Measurements from ENCODE around the gene LEPROT.

LEPROT gene

GRCh38 chr1:65470766-65471165 lies 50.3 kb downstream of the LEPROT start:
- no peaks in the 10 kb centered on the region for H3K9me3 ChIP-seq
- no peak overlapping the region for H3K4me3 ChIP-seq
- H3K27me3 ChIP-seq: no peaks in the 10 kb centered on the region
- no peak for DNase-seq
- H3K4me1 ChIP-seq: peaks cover 0 to 3% (median 0%) of the 10 kb centered on the region in 4 donors
- intact Hi-C loops (cut with DNase I; ENCODE audit: low total_unique reads): no loop called here
- H3K36me3 ChIP-seq: no peaks in the 10 kb centered on the region
- no peak overlapping the region for H3K27ac ChIP-seq
- no peak for TF ChIP-seq CTCF (IDR thresholded peaks at IDR 0.05)

DNA sequence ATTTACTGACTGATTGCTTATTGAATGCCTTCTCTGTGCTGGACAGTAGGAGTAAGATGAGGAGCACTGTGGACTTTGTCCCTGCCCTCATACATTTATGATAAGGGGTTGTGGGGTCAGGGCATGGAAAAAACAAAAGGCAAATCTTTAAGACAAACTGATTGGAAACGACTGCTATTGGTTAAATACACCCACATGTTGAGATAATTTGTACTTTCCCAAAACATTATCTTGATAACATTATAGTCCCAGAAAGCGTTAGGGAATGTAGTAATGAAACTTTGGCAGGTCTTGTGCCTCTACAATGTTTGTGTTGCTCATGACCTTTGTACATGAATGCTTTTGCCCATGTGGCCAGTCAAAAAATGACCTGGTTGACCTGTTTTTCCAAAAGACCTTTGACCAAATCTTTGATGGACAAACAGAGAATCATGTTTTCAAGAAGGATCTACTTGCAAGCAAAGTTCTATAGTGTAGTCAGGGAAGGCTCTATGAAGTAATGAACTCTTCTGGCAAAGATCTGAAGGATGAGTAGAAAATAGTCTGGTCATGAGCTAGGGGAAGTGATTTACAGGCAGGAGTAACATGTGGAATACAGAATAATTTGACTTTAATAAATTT lies 50.9 kb downstream of the LEPROT start:
- intact Hi-C loops (cut with DNase I; ENCODE audit: low total_unique reads): no loop called here

GRCh38 chr1:65471861-65472332 lies 51.4 kb downstream of the LEPROT start:
- H3K36me3 ChIP-seq: no peaks in the 10 kb centered on the region
- TF ChIP-seq CTCF (IDR thresholded peaks at IDR 0.05): no peak
- no peaks in the 10 kb centered on the region for H3K27me3 ChIP-seq
- no peak for DNase-seq
- H3K9me3 ChIP-seq: no peaks in the 10 kb centered on the region
- intact Hi-C loops (cut with DNase I; ENCODE audit: low total_unique reads): no loop called here
- H3K4me3 ChIP-seq: no peak overlapping the region
- no peak overlapping the region for H3K27ac ChIP-seq
- H3K4me1 ChIP-seq: peaks cover 0 to 3% (median 0%) of the 10 kb centered on the region in 4 donors

More for the DNA sequence above, 50.9 kb downstream of the LEPROT start:
- no peak for DNase-seq
- H3K4me1 ChIP-seq: peaks cover 0 to 3% (median 0%) of the 10 kb centered on the region in 4 donors
- no peak overlapping the region for H3K27ac ChIP-seq
- no peak overlapping the region for H3K4me3 ChIP-seq
- H3K27me3 ChIP-seq: no peaks in the 10 kb centered on the region
- TF ChIP-seq CTCF (IDR thresholded peaks at IDR 0.05): no peak
- no peaks in the 10 kb centered on the region for H3K9me3 ChIP-seq
- no peaks in the 10 kb centered on the region for H3K36me3 ChIP-seq

- intact Hi-C loops (cut with DNase I; ENCODE audit: low total_unique reads): no loop called here
These were observed 55.9 kb downstream of the LEPROT start for GRCh38 chr1:65476327-65476726.

GRCh38 chr1:65477414-65478378 lies 57.2 kb downstream of the LEPROT start:
- DNase-seq: no peak
- intact Hi-C loops (cut with DNase I; ENCODE audit: low total_unique reads): no loop called here
- no peaks in the 10 kb centered on the region for H3K36me3 ChIP-seq
- TF ChIP-seq CTCF (IDR thresholded peaks at IDR 0.05): no peak
- no peak overlapping the region for H3K27ac ChIP-seq
- H3K27me3 ChIP-seq: no peaks in the 10 kb centered on the region
- no peaks in the 10 kb centered on the region for H3K4me1 ChIP-seq
- H3K4me3 ChIP-seq: no peak overlapping the region
- H3K9me3 ChIP-seq: no peaks in the 10 kb centered on the region

More at GRCh38 chr1:65476327-65476726, 55.9 kb downstream of the LEPROT start:
- Histone ChIP-seq H3K4me3 (no peak overlapping the region), H3K27ac (no peak overlapping the region), H3K9me3 (no peaks in the 10 kb centered on the region), H3K36me3 (no peaks in the 10 kb centered on the region), H3K27me3 (no peaks in the 10 kb centered on the region), H3K4me1 (no peaks in the 10 kb centered on the region)
- no peak for TF ChIP-seq CTCF (IDR thresholded peaks at IDR 0.05)
- DNase-seq: no peak

Data from tibial artery (tissue), 4 donors.